ENCODE measurements around the gene CST11.

CST11 gene

DNA sequence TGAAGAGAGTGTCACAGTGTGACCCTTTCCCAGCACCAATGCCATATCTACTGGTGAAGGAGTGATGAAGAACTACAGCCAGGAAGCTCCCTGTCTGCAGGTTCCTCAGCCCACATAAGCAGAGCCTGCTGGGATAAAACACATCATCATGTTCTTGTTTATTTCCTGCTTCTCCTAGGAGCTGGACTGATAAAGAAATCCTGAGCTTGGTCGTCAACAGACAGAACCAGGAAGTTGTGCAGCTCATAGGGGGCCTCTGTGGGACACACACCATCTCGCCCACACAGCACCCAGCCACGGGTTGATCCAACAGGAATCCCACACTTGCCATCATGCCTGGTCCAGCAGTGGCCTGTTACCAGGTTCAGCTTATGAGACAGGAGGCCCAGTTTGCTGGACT is 16.0 kb downstream of the CST11 start:
- no peak overlapping the region for H2AFZ ChIP-seq (ENCODE audit: low read length)
- no peaks in the 10 kb centered on the region for H3K9me3 ChIP-seq (ENCODE audit: insufficient read depth, low read depth, low read length)
- H3K9me2 ChIP-seq (replicated peaks; ENCODE audit: low read depth, low read length): no peaks in the 10 kb centered on the region
- no peaks in the 10 kb centered on the region for H3K79me2 ChIP-seq (ENCODE audit: insufficient read depth, low read length)
- H4K20me1 ChIP-seq (ENCODE audit: insufficient read depth, low read length, poor library complexity, severe bottlenecking): no peaks in the 10 kb centered on the region
- H3K4me3 ChIP-seq (ENCODE audit: low read length, poor library complexity, severe bottlenecking): no peak overlapping the region
- no peaks in the 10 kb centered on the region for H3F3A ChIP-seq (ENCODE audit: low read depth)
- no peak overlapping the region for H3K9ac ChIP-seq (ENCODE audit: low read depth, low read length, poor library complexity, severe bottlenecking)
- H3K36me3 ChIP-seq (ENCODE audit: insufficient read depth, low read length): no peaks in the 10 kb centered on the region
- H3K4me1 ChIP-seq (ENCODE audit: insufficient read depth, low read length, poor library complexity, severe bottlenecking): no peaks in the 10 kb centered on the region
- no peak overlapping the region for H3K4me2 ChIP-seq (ENCODE audit: low read depth, low read length, poor library complexity, severe bottlenecking)
- no peaks in the 10 kb centered on the region for H3K27me3 ChIP-seq (ENCODE audit: insufficient read depth, low read length, poor library complexity, severe bottlenecking)
- TF ChIP-seq, protein P1, sequence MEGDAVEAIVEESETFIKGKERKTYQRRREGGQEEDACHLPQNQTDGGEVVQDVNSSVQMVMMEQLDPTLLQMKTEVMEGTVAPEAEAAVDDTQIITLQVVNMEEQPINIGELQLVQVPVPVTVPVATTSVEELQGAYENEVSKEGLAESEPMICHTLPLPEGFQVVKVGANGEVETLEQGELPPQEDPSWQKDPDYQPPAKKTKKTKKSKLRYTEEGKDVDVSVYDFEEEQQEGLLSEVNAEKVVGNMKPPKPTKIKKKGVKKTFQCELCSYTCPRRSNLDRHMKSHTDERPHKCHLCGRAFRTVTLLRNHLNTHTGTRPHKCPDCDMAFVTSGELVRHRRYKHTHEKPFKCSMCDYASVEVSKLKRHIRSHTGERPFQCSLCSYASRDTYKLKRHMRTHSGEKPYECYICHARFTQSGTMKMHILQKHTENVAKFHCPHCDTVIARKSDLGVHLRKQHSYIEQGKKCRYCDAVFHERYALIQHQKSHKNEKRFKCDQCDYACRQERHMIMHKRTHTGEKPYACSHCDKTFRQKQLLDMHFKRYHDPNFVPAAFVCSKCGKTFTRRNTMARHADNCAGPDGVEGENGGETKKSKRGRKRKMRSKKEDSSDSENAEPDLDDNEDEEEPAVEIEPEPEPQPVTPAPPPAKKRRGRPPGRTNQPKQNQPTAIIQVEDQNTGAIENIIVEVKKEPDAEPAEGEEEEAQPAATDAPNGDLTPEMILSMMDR (conservative IDR thresholded peaks at IDR 0.05; ENCODE audit: low read length): no peak
- TF ChIP-seq EZH2phosphoT487 (IDR thresholded peaks at IDR 0.05; ENCODE audit: borderline replicate concordance): no peak

DNA sequence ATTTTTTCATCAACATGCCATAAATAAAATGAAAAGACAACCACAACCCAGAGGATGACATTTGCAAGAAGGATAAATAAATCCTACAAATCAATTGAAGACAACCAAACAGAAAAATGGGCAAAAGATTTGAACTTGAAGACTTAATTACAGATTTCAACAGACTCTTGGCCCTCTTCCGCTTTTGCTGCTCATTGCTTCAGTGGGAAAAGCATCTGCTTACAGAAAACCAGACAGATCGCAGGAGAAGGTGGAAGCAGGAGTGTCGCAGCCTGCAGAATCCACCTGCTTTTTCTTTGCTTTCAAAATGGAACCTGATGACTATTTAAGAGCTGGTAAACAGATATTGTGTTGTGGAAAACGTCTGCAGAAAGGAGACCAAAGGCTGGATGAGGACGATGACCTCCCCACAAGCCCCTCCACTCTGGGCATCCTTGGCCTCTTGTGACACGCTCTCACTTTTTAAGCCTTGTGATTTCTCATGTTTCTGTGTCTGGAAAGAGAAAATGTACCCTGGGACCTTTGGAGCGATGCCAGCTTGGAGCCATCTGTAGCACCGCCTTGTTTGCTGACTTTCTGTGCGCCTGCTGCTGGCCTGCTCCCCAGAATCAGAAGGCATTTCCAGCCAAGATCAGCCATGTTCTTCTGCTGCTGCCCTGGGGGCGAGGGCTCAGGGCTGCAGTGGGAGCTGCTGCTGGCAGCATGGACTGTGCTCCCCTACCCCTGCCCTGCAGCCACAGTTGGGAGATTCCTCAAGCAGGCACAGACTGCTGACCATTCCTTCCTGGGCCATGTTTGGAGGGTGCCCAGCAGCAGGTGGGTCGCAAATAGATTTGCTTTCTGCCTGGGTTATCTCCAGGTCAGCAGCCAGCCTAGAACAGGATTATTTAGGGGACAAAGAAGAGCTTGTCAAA is 16.8 kb downstream of the CST11 start:
- no peaks in the 10 kb centered on the region for H3K27me3 ChIP-seq (ENCODE audit: insufficient read depth, low read length, poor library complexity, severe bottlenecking)
- TF ChIP-seq, protein P1 (conservative IDR thresholded peaks at IDR 0.05; ENCODE audit: low read length): no peak
- no peak for TF ChIP-seq EZH2phosphoT487 (IDR thresholded peaks at IDR 0.05; ENCODE audit: borderline replicate concordance)
- no peaks in the 10 kb centered on the region for H3K4me1 ChIP-seq (ENCODE audit: insufficient read depth, low read length, poor library complexity, severe bottlenecking)
- no peaks in the 10 kb centered on the region for H3K79me2 ChIP-seq (ENCODE audit: insufficient read depth, low read length)
- no peaks in the 10 kb centered on the region for H3F3A ChIP-seq (ENCODE audit: low read depth)
- H3K9me3 ChIP-seq (ENCODE audit: insufficient read depth, low read depth, low read length): no peaks in the 10 kb centered on the region
- H3K9ac ChIP-seq (ENCODE audit: low read depth, low read length, poor library complexity, severe bottlenecking): no peak overlapping the region
- H3K4me2 ChIP-seq (ENCODE audit: low read depth, low read length, poor library complexity, severe bottlenecking): no peak overlapping the region
- H3K36me3 ChIP-seq (ENCODE audit: insufficient read depth, low read length): no peaks in the 10 kb centered on the region
- no peak overlapping the region for H2AFZ ChIP-seq (ENCODE audit: low read length)
- no peak overlapping the region for H3K4me3 ChIP-seq (ENCODE audit: low read length, poor library complexity, severe bottlenecking)
- H4K20me1 ChIP-seq (ENCODE audit: insufficient read depth, low read length, poor library complexity, severe bottlenecking): no peaks in the 10 kb centered on the region
- no peaks in the 10 kb centered on the region for H3K9me2 ChIP-seq (replicated peaks; ENCODE audit: low read depth, low read length)

DNA sequence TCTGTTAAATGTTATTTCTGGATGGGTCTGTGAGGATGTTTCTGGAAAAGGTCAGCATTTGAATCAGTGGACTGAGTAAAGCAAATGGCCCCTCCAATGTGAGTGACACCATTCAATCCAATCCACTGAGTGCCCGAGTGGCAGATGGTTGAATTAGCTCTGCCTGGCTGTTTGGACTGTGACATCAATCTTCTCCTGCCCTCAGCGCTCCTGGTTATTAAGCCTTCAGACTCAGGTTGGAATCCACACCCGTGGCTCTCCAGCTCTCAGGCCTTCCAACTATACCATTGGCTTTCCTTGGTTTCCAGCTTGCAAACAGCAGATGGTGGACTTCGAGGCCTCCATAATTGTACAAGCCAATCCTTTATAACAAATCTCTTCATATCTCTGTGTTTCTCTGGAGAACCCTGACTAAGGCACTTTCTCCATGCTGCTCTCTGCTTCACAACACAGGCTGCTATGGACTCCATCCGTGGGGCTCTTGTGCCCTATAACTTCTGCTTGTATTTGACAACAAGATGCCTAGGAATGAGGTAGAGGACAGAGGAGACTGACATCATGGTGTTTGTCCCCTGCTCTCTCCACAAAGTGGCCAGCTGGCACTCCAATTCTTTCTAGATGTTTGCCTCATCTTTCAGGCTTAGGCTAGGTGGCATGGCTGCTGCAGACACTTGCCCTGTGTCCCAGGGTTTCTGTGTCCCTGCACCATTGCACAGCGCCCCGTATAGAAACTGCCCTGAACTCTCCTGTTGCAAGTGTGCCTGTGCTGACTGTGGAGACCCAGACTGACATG is 18.0 kb downstream of the CST11 start:
- TF ChIP-seq, protein P1 (conservative IDR thresholded peaks at IDR 0.05; ENCODE audit: low read length): no peak
- no peak for TF ChIP-seq EZH2phosphoT487 (IDR thresholded peaks at IDR 0.05; ENCODE audit: borderline replicate concordance)
- H3F3A ChIP-seq (ENCODE audit: low read depth): no peaks in the 10 kb centered on the region
- no peaks in the 10 kb centered on the region for H3K36me3 ChIP-seq (ENCODE audit: insufficient read depth, low read length)
- no peaks in the 10 kb centered on the region for H3K4me1 ChIP-seq (ENCODE audit: insufficient read depth, low read length, poor library complexity, severe bottlenecking)
- H3K9ac ChIP-seq (ENCODE audit: low read depth, low read length, poor library complexity, severe bottlenecking): no peak overlapping the region
- H3K79me2 ChIP-seq (ENCODE audit: insufficient read depth, low read length): no peaks in the 10 kb centered on the region
- H3K9me3 ChIP-seq (ENCODE audit: insufficient read depth, low read depth, low read length): no peaks in the 10 kb centered on the region
- H3K27me3 ChIP-seq (ENCODE audit: insufficient read depth, low read length, poor library complexity, severe bottlenecking): no peaks in the 10 kb centered on the region
- H3K4me3 ChIP-seq (ENCODE audit: low read length, poor library complexity, severe bottlenecking): no peak overlapping the region
- no peak overlapping the region for H3K4me2 ChIP-seq (ENCODE audit: low read depth, low read length, poor library complexity, severe bottlenecking)
- no peaks in the 10 kb centered on the region for H3K9me2 ChIP-seq (replicated peaks; ENCODE audit: low read depth, low read length)
- no peak overlapping the region for H2AFZ ChIP-seq (ENCODE audit: low read length)
- H4K20me1 ChIP-seq (ENCODE audit: insufficient read depth, low read length, poor library complexity, severe bottlenecking): no peaks in the 10 kb centered on the region
